ENCODE data around the gene SALL1. TPM values are rescaled to one million over a fixed set of nuclear protein-coding genes. Genes with fewer than 3 reads are reported as not detected.

SALL1 gene
- polyA plus RNA-seq, 1 donor from 2014 or later, result 0.22 TPM

- Histone ChIP-seq H3K36me3 (ENCODE audit: insufficient read depth, low read length) (no peaks in the 10 kb centered on the region), H3K9me3 (ENCODE audit: low read length) (peaks cover 3% of the 10 kb centered on the region), H3K79me2 (replicated peaks; ENCODE audit: insufficient read depth, low read length) (no peaks in the 10 kb centered on the region), H3K9me2 (ENCODE audit: insufficient read depth, low read length) (no peaks in the 10 kb centered on the region), H3K27me3 (ENCODE audit: insufficient read depth, low read depth, low read length) (no peaks in the 10 kb centered on the region), H3F3A (ENCODE audit: insufficient read depth, low read length, poor library complexity, severe bottlenecking) (no peaks in the 10 kb centered on the region), H3K27ac (ENCODE audit: low read length) (no peak overlapping the region), H3K4me3 (ENCODE audit: low read length) (no peak overlapping the region), H3K4me2 (ENCODE audit: low read length) (no peak overlapping the region), H3K9ac (ENCODE audit: low read length) (no peak overlapping the region), H2AFZ (ENCODE audit: low read depth, low read length) (no peak overlapping the region), H4K20me1 (ENCODE audit: insufficient read depth) (no peaks in the 10 kb centered on the region)
- no peak for TF ChIP-seq EP300 (conservative IDR thresholded peaks at IDR 0.05; ENCODE audit: poor library complexity, severe bottlenecking)
- no peak for TF ChIP-seq SMC3 (conservative IDR thresholded peaks at IDR 0.05; ENCODE audit: poor library complexity)
- TF ChIP-seq POLR2AphosphoS5 (IDR thresholded peaks at IDR 0.05), result no peak
- no peak for TF ChIP-seq RAD21 (conservative IDR thresholded peaks at IDR 0.05)
- no peak for TF ChIP-seq TAF1 (IDR thresholded peaks at IDR 0.05; ENCODE audit: low read depth)
- TF ChIP-seq CTCF (IDR thresholded peaks at IDR 0.05; ENCODE audit: poor library complexity, severe bottlenecking), result no peak
- no peak for TF ChIP-seq REST (IDR thresholded peaks at IDR 0.05; ENCODE audit: borderline replicate concordance)
- no peak for TF ChIP-seq EZH2 (IDR thresholded peaks at IDR 0.05; ENCODE audit: borderline replicate concordance, insufficient read depth, low read length, poor library complexity, severe bottlenecking)
- TF ChIP-seq MXI1 (conservative IDR thresholded peaks at IDR 0.05; ENCODE audit: poor library complexity, severe bottlenecking), result no peak
Observed at GRCh38 chr16:51095084-51095881, 55.8 kb downstream of the SALL1 start.

GRCh38 chr16:51093726-51094280, 57.3 kb downstream of the SALL1 start:
- H3K27me3 ChIP-seq (ENCODE audit: insufficient read depth, low read depth, low read length), result no peaks in the 10 kb centered on the region
- no peaks in the 10 kb centered on the region for H3K36me3 ChIP-seq (ENCODE audit: insufficient read depth, low read length)
- H3F3A ChIP-seq (ENCODE audit: insufficient read depth, low read length, poor library complexity, severe bottlenecking), result no peaks in the 10 kb centered on the region
- H4K20me1 ChIP-seq (ENCODE audit: insufficient read depth), result no peaks in the 10 kb centered on the region
- no peak overlapping the region for H3K9ac ChIP-seq (ENCODE audit: low read length)
- H3K79me2 ChIP-seq (replicated peaks; ENCODE audit: insufficient read depth, low read length), result no peaks in the 10 kb centered on the region
- H3K27ac ChIP-seq (ENCODE audit: low read length), result no peak overlapping the region
- H3K4me3 ChIP-seq (ENCODE audit: low read length), result no peak overlapping the region
- no peak overlapping the region for H2AFZ ChIP-seq (ENCODE audit: low read depth, low read length)
- TF ChIP-seq RAD21 (conservative IDR thresholded peaks at IDR 0.05) (no peak), POLR2AphosphoS5 (IDR thresholded peaks at IDR 0.05) (no peak), TAF1 (IDR thresholded peaks at IDR 0.05; ENCODE audit: low read depth) (no peak), SMC3 (conservative IDR thresholded peaks at IDR 0.05; ENCODE audit: poor library complexity) (no peak), CTCF (IDR thresholded peaks at IDR 0.05; ENCODE audit: poor library complexity, severe bottlenecking) (no peak), EP300 (conservative IDR thresholded peaks at IDR 0.05; ENCODE audit: poor library complexity, severe bottlenecking) (no peak), REST (IDR thresholded peaks at IDR 0.05; ENCODE audit: borderline replicate concordance) (no peak), EZH2 (IDR thresholded peaks at IDR 0.05; ENCODE audit: borderline replicate concordance, insufficient read depth, low read length, poor library complexity, severe bottlenecking) (no peak), MXI1 (conservative IDR thresholded peaks at IDR 0.05; ENCODE audit: poor library complexity, severe bottlenecking) (no peak)
- no peaks in the 10 kb centered on the region for H3K9me2 ChIP-seq (ENCODE audit: insufficient read depth, low read length)
- H3K9me3 ChIP-seq (ENCODE audit: low read length), result peaks cover 3% of the 10 kb centered on the region
- H3K4me2 ChIP-seq (ENCODE audit: low read length), result no peak overlapping the region

All from neural cell (in vitro differentiated cells).